Gastroesophageal sphincter (tissue), 3 donors: ENCODE data around the gene AKR1D1.
"Not testable (repeated sequence)": the region's sequence is repeated elsewhere in the genome, so short reads cannot be mapped to it uniquely, and the experiment has no call there.

Source experiments
- CTCF ChIP-seq, 4 experiments: fragments of 200-600 bp in 2 of 4; fragments of 450-650 bp in 2 of 4; sonication (generic) in 1 of 4; IDR thresholded peaks; one replicate each; pipeline ENCODE4 v1.5.1; 2017 to 2019; ENCODE audit warnings: antibody characterized with exemption in 4 of 4, mild to moderate bottlenecking in 2 of 4, moderate library complexity in 2 of 4
- POLR2A ChIP-seq, 2 donors: fragments of 450-650 bp; IDR thresholded peaks; one replicate each; pipeline ENCODE4 v1.6.1; 2017; ENCODE audit warnings: antibody characterized with exemption in 2 of 2, mild to moderate bottlenecking in 2 of 2, moderate library complexity in 1 of 2

GRCh38 chr7:138051712-138052247 is 24.5 kb upstream of the AKR1D1 start:
- not testable (repeated sequence) for TF ChIP-seq CTCF, POLR2A (IDR thresholded peaks at IDR 0.05)
